Naive B cell (primary cell): Measurements from ENCODE around the gene KCNS3. TPM values are rescaled to one million over a fixed set of nuclear protein-coding genes. Genes with fewer than 3 reads are reported as not detected.
"Not testable (repeated sequence)": the region's sequence is repeated elsewhere in the genome, so short reads cannot be mapped to it uniquely, and the experiment has no call there.

Source experiments
- ATAC-seq, 2 donors: fragments of 150-1000 bp; cut with Tn5 transposase; 2 replicates each; pipeline ENCODE4 v1.10.0; 2021; ENCODE audit warnings: low read depth in 2 of 2, mild to moderate bottlenecking in 2 of 2, moderate library complexity in 2 of 2
- DNase-seq: peaks from one replicate; pipeline ENCODE4 v3.0.0; 2022
- H3K27ac Mint-ChIP-seq, 6 donors: one replicate each; pipeline ENCODE4 v1.8.0; 2020 to 2022; ENCODE audit warnings: mild to moderate bottlenecking in 6 of 6, mixed read lengths in 6 of 6, moderate library complexity in 5 of 6, inconsistent platforms in 2 of 6
- H3K27me3 Mint-ChIP-seq, 3 donors: one replicate each; pipeline ENCODE4 v1.8.0; 2021 to 2022; ENCODE audit warnings: mixed read lengths in 3 of 3, mild to moderate bottlenecking in 1 of 3
- H3K36me3 Mint-ChIP-seq, 2 donors: one replicate each; pipeline ENCODE4 v1.8.0; 2020 to 2022; ENCODE audit warnings: mixed read lengths in 2 of 2, inconsistent platforms in 1 of 2, mild to moderate bottlenecking in 1 of 2
- H3K4me1 Mint-ChIP-seq, 3 donors: one replicate each; pipeline ENCODE4 v1.8.0; 2020 to 2022; ENCODE audit warnings: mixed read lengths in 3 of 3, inconsistent platforms in 1 of 3, mild to moderate bottlenecking in 1 of 3, moderate library complexity in 1 of 3
- H3K4me3 Mint-ChIP-seq, 8 donors: one replicate each; pipeline ENCODE4 v1.8.0; 2020 to 2022; ENCODE audit warnings: mild to moderate bottlenecking in 8 of 8, mixed read lengths in 8 of 8, moderate library complexity in 8 of 8, inconsistent platforms in 2 of 8
- H3K9me3 Mint-ChIP-seq, 7 donors: one replicate each; pipeline ENCODE4 v1.8.0; 2020 to 2022; ENCODE audit warnings: mixed read lengths in 7 of 7, mild to moderate bottlenecking in 5 of 7, inconsistent platforms in 2 of 7, moderate library complexity in 1 of 7
- polyA plus RNA-seq, 6 donors: library from polyadenylated mRNA; unstranded; fragments of 300-500 nt; fragmentation: Illumina TruSeq; gene quantifications; one replicate each; pipeline ENCODE4 v1.2.3, GENCODE V29; 2021; ENCODE audit warnings: low read depth in 6 of 6

Gene KCNS3
- polyA plus RNA-seq, 6 donors from 2014 or later, result 0.24 to 0.49 TPM; not detected in 4

DNA sequence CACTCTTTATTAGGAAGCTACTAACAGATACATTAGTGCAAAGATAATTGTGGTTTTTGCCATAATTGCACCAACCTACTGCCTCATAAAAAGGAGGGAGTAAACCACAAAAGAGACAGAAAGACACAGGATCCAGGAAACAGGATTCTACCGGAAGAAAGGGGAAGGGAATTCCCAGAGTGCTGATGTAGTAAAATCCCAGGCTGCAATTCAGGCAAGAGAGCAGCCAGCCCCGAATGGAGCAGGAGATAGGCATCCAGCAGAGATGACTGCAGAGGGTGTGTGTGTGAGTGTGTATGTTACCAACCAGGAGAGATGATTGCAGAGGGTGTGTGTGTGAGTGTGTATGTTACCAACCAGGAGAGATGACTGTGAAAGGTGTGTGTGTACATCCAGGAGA is 84.4 kb downstream of the KCNS3 start:
- no peak for DNase-seq
- Mint-ChIP-seq H3K4me1 (peaks cover 5 to 10% (median 7%) of the 10 kb centered on the region in 3 donors), H3K27me3 (peaks cover 22 to 63% (median 46%) of the 10 kb centered on the region in 3 donors), H3K36me3 (peaks cover 5 to 9% of the 10 kb centered on the region in 2 donors), H3K27ac (no peak overlapping the region), H3K9me3 (peaks cover 0 to 7% (median 3%) of the 10 kb centered on the region in 7 donors), H3K4me3 (no peak overlapping the region)
- no peak for ATAC-seq

DNA sequence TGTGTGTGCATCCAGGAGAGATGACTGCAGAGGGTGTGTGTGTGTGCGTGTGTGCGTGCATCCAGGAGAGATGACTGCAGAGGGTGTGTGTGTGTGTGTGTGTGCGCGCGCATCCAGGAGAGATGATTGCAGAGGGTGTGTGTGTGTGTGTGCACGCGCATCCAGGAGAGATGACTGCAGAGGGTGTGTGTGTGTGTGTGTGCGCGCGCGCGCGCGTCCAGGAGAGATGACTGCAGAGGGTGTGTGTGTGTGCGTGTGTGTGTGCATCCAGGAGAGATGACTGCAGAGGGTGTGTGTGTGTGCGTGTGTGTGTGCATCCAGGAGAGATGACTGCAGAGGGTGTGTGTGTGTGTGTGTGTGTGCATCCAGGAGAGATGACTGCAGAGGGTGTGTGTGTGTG is 85.1 kb downstream of the KCNS3 start:
- Mint-ChIP-seq H3K27me3 (peaks cover 29 to 66% (median 52%) of the 10 kb centered on the region in 3 donors), H3K4me1 (peaks cover 5 to 13% (median 7%) of the 10 kb centered on the region in 3 donors)
- not testable (repeated sequence) for H3K9me3 Mint-ChIP-seq, H3K4me3 Mint-ChIP-seq, ATAC-seq, H3K36me3 Mint-ChIP-seq, H3K27ac Mint-ChIP-seq, DNase-seq

DNA sequence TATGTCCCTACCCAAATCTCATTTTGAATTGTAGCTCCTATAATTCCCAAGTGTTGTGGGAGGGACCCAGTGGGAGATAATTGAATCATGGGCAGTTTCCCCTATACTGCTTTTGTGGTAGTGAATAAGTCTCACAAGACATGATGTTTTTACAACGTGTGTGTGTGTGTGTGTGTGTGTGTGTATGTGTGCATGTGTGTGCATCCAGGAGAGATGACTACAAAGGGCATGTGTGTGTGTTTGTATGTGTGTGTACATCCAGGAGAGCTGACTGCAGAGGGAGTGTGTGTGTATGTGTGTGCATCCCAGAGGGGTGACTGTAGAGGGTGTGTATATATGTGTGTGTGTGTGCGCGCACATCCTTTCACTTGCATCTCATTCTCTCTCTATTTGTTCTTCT is 86.7 kb downstream of the KCNS3 start:
- ATAC-seq, result no peak

DNA sequence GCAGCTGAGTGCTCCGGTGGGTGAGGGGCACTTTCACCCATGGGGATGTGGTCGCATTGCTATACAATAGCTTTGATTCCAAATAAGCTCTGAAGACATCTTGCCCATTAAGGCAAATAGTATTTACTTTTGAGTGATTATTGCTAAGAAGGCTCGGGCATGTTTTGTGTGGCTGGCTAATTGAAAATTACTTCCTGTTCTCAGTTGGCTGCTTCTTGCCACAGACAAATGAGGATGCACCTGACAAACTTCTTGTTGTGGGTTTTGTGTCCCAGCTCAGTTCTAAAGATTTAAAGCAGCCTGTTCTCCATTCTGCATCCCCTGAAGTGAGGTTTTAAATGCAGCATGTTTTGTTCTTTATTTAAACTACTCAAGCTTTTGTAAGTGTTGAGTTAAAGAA is 88.3 kb downstream of the KCNS3 start:
- peak; percentile 5 for DNase-seq
- Mint-ChIP-seq H3K9me3 (peaks cover 0 to 7% (median 3%) of the 10 kb centered on the region in 7 donors), H3K27ac (peak overlapping the region in 1 of 6 donors; percentile 38), H3K4me3 (peak overlapping the region in 3 of 8 donors; percentile 6 to 47 (median 14)), H3K27me3 (peaks cover 40 to 67% (median 59%) of the 10 kb centered on the region in 3 donors), H3K4me1 (peaks cover 5 to 13% (median 7%) of the 10 kb centered on the region in 3 donors), H3K36me3 (peaks cover 5 to 9% of the 10 kb centered on the region in 2 donors)
- ATAC-seq, result peak; percentile 52 to 56

More for the DNA sequence above, 86.7 kb downstream of the KCNS3 start:
- H3K36me3 Mint-ChIP-seq, result peaks cover 5 to 9% of the 10 kb centered on the region in 2 donors
- no peak overlapping the region for H3K4me3 Mint-ChIP-seq
- peaks cover 34 to 62% (median 62%) of the 10 kb centered on the region in 3 donors for H3K27me3 Mint-ChIP-seq
- no peak overlapping the region for H3K27ac Mint-ChIP-seq
- H3K9me3 Mint-ChIP-seq, result peaks cover 0 to 7% (median 3%) of the 10 kb centered on the region in 7 donors
- H3K4me1 Mint-ChIP-seq, result peaks cover 5 to 13% (median 7%) of the 10 kb centered on the region in 3 donors
- no peak for DNase-seq

DNA sequence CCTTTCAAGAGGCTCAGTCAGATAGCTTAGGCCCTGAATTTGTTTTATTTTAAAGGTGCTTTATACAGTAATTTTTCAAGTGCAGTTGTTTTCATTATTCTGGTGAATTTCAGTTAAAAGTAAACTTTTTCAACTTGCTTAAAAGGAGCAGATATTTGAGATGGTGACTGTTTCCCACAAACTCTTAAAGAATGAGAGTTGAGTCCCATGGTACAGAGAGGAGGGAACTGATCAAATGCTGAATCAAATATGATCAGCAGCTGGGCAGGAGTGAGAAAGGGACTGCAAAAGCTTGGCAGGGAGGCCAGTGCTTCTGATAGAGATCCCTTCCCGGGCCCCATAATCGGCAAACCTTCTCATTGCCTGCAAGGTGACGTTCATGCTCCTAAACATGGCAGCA is 91.2 kb downstream of the KCNS3 start:
- Mint-ChIP-seq H3K4me1 (peaks cover 0 to 13% (median 5%) of the 10 kb centered on the region in 3 donors), H3K4me3 (no peak overlapping the region), H3K36me3 (no peaks in the 10 kb centered on the region), H3K27ac (no peak overlapping the region), H3K27me3 (peaks cover 58 to 73% (median 63%) of the 10 kb centered on the region in 3 donors), H3K9me3 (peaks cover 0 to 4% (median 0%) of the 10 kb centered on the region in 7 donors)
- ATAC-seq (no peak), DNase-seq (no peak)

DNA sequence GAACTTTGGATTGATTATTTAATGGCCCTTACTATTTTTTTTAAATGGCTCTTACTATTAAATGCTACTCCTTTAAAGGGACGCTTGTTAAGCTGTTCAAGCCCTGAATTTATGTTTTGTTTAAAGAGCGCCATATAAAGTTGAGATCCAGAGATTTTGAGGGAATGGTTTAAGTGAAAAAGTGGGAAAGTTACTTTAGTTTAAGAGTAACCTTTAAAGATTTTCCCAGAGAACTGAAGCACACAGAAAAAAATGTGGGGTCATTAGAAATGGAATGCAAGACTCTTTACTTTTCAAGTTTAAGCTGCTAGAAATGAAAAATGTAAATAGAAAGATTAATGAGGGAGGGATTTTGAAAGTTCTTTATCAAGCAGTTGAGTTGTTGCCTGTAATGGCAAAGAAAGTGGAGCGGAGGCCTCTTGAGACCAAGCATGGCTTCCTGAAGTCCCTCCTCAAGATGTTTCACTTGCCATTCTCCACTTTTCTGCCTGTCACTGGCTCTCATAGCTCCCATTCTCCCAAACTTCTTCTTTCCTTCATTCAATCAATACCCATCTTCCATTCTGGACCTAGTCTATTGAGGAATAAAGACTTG is 93.2 kb downstream of the KCNS3 start:
- ATAC-seq (no peak), DNase-seq (no peak)
- no peaks in the 10 kb centered on the region for H3K36me3 Mint-ChIP-seq
- no peak overlapping the region for H3K4me3 Mint-ChIP-seq
- peaks cover 44 to 59% (median 59%) of the 10 kb centered on the region in 3 donors for H3K27me3 Mint-ChIP-seq
- peaks cover 0 to 6% (median 1%) of the 10 kb centered on the region in 7 donors for H3K9me3 Mint-ChIP-seq
- H3K27ac Mint-ChIP-seq, result peak overlapping the region in 1 of 6 donors; percentile 28
- H3K4me1 Mint-ChIP-seq, result peaks cover 0 to 9% (median 2%) of the 10 kb centered on the region in 3 donors

DNA sequence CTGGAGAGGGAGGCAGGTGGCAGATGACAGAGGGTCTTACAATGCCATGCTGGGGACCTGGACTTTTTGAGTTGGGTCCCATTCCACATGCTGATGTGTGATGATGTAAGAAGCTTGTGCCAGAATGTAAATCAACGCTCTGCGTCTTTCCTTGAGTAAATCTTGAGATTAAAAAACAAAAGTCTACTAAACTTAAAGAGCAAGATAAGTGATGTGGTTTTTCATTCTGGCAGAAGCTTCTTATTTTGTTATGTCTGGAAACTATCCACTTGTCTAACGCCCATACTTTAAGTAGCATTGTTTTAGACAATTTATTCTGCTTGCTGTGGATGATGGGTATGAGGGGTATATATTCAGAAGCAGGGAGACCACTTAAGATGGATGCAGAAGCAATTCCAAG is 94.5 kb downstream of the KCNS3 start:
- H3K4me1 Mint-ChIP-seq, result peaks cover 0 to 3% (median 0%) of the 10 kb centered on the region in 3 donors
- H3K4me3 Mint-ChIP-seq, result no peak overlapping the region
- DNase-seq, result no peak
- ATAC-seq, result no peak
- H3K27ac Mint-ChIP-seq, result peak overlapping the region in 1 of 6 donors; percentile 22
- H3K36me3 Mint-ChIP-seq, result no peaks in the 10 kb centered on the region
- H3K27me3 Mint-ChIP-seq, result peaks cover 42 to 59% (median 57%) of the 10 kb centered on the region in 3 donors
- peaks cover 0 to 6% (median 1%) of the 10 kb centered on the region in 7 donors for H3K9me3 Mint-ChIP-seq

DNA sequence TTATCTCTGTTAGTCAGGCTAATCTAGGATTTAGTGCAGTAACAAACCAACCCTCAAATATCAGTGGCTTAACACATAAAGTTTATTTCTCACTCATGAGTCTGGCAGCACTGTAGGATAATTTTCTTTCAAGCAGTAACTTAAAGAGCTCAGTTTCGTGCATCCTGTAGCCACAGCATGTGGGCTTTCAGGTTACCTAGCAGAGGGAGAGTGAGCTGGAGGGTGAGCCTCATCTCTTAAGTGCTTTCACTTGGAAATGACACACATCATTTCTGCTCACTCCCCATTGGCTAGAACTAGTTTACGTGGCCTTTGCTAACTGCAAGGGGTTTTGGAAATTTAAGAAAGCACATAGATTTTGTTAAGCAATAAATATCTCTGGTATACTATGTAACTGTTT is 96.9 kb downstream of the KCNS3 start:
- DNase-seq (no peak), ATAC-seq (no peak)
- Mint-ChIP-seq H3K4me1 (no peaks in the 10 kb centered on the region), H3K9me3 (peaks cover 0 to 6% (median 1%) of the 10 kb centered on the region in 7 donors), H3K4me3 (no peak overlapping the region), H3K36me3 (no peaks in the 10 kb centered on the region), H3K27ac (no peak overlapping the region), H3K27me3 (peaks cover 27 to 57% (median 45%) of the 10 kb centered on the region in 3 donors)

DNA sequence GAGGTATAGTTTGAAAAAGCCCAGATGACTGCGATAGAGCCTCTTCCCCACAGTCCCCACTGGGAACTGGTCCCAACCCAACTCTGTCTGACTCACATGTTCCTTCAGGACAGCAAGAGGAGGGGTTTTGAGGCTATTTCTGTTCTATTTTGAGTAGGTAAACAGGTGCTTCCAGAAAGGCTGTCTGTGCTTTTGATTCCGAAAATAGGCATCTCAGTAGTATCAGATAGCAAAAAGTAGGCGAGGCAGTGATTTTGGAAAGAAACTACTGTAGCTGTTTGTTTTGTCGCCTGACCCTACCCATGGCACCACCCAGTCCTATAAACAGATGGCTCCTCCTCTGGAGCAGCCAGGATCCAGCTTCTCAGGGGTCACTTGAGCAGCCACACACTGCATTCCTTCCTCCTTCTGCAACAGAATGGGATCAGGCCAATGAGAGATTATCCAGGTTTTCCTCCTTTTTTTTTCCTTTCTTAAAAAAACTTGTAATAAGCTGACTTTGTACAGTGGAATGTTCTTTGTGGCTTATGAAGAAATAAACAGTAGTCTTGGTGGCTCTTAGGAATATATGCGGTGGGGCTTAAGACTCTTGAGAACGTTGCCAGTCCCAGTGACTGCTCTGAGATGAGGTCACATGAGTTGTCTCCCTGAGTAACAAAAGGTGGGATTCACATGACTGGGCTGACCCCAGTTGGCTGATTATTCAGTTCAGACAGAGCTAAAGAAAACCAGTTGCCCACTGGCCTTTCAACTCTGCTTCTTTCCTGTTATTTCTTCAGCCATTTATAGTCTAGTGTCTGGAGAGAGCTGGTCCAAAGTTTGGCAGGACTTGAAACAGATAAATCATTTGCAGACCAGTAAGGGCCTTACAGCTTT is 98.6 kb downstream of the KCNS3 start:
- DNase-seq (no peak), ATAC-seq (no peak)
- H3K27ac Mint-ChIP-seq, result no peak overlapping the region
- H3K27me3 Mint-ChIP-seq, result peaks cover 22 to 43% (median 29%) of the 10 kb centered on the region in 3 donors
- H3K9me3 Mint-ChIP-seq, result peaks cover 0 to 6% (median 1%) of the 10 kb centered on the region in 7 donors
- no peaks in the 10 kb centered on the region for H3K4me1 Mint-ChIP-seq
- H3K4me3 Mint-ChIP-seq, result no peak overlapping the region
- H3K36me3 Mint-ChIP-seq, result no peaks in the 10 kb centered on the region

DNA sequence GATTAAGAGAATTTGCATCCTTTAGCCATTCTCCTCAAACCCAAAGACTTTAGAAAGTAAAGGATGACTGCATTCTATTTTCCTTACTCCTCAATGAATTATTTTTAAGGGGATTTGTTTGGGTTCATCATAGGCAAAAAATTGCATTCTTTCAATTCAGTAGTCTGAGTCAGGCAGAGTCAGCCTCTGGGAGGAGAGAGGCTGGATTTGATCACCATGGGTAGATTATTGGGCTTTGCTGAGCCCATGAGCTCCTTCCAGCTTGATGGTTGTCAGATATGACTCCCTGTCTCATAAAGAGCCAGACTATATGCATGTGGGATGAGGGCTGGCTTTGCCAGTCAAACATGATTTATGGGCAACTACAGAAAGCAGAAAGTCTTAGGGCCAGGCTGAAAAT is 101.2 kb downstream of the KCNS3 start:
- no peak overlapping the region for H3K27ac Mint-ChIP-seq
- no peak overlapping the region for H3K4me3 Mint-ChIP-seq
- peaks cover 0 to 6% (median 1%) of the 10 kb centered on the region in 7 donors for H3K9me3 Mint-ChIP-seq
- H3K27me3 Mint-ChIP-seq, result peaks cover 8 to 23% (median 9%) of the 10 kb centered on the region in 3 donors
- no peaks in the 10 kb centered on the region for H3K4me1 Mint-ChIP-seq
- no peak for DNase-seq
- no peak for ATAC-seq
- H3K36me3 Mint-ChIP-seq, result no peaks in the 10 kb centered on the region

DNA sequence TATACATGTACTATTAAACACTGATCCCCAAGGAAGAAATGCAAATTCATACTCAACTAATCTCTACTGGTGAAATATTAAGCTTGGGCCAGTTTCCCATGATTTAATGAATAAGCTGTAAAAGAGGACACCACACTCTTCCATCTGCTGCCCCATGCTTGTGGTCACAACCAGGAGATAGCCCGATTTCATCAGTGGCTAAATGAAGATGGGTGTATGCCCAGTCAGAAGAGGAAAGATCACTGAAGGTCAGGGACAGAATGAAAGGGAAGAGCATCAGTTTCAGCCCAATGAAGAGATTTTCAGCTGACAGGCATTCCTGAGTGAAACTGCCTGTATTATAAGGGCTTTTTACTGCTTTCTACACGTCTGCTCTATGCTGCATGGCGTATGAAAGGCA is 103.5 kb downstream of the KCNS3 start:
- Mint-ChIP-seq H3K9me3 (peaks cover 0 to 3% (median 0%) of the 10 kb centered on the region in 7 donors), H3K27ac (no peak overlapping the region), H3K36me3 (no peaks in the 10 kb centered on the region), H3K27me3 (peaks cover 14 to 22% (median 17%) of the 10 kb centered on the region in 3 donors), H3K4me1 (no peaks in the 10 kb centered on the region), H3K4me3 (no peak overlapping the region)
- DNase-seq (no peak), ATAC-seq (no peak)
